PC-3 (cell line): Measurements from ENCODE around the gene TMTC2. TPM values are rescaled to one million over a fixed set of nuclear protein-coding genes. Genes with fewer than 3 reads are reported as not detected.

ENCODE experiments used
- ATAC-seq: fragments of 200-7000 bp; cut with Tn5 transposase; 2 replicates; pipeline ENCODE4 v1.9.1; 2020; ENCODE audit warnings: mild to moderate bottlenecking, moderate library complexity
- BruUV-seq: library from RNA; stranded (reverse); fragments of 400-500 nt; replicated peaks from 2 replicates; lab custom pipeline; 2021; lab: Mats Ljungman, UMichigan
- CTCF ChIA-PET: fragments of 300-600 bp; sonication (Branson Sonifier 250); formaldehyde crosslinking; loops from one replicate; lab custom pipeline; 2022; ENCODE audit warnings: antibody characterized with exemption; lab: Charles Lee
- POLR2A ChIA-PET: fragments of 300-600 bp; sonication (Branson Sonifier 250); formaldehyde crosslinking; loops from one replicate; lab custom pipeline; 2022; ENCODE audit warnings: antibody characterized with exemption; ENCODE audit not compliant: unreplicated experiment; lab: Charles Lee
- DNase-seq: peaks from one replicate; pipeline ENCODE4 v3.0.0-alpha.2; 2015
- H2AFZ ChIP-seq: fragments of 300-600 bp; sonication (generic); 2 replicates; pipeline ENCODE4 v1.6.0; 2016; ENCODE audit warnings: antibody characterized with exemption, low read length
- H3F3A ChIP-seq: fragments of 300-600 bp; sonication (generic); one replicate; pipeline ENCODE4 v1.6.0; 2017; ENCODE audit warnings: antibody characterized with exemption, low read length, control low read depth, mild to moderate bottlenecking; ENCODE audit not compliant: unreplicated experiment
- H3K27ac ChIP-seq: fragments of 300-600 bp; sonication (generic); 2 replicates; pipeline ENCODE4 v1.5.1; 2016; ENCODE audit warnings: mild to moderate bottlenecking, low read length
- H3K27me3 ChIP-seq: fragments of 300-600 bp; sonication (generic); 2 replicates; pipeline ENCODE4 v1.6.1; 2016; ENCODE audit warnings: low read length, mixed read lengths
- H3K36me3 ChIP-seq: fragments of 300-600 bp; sonication (generic); 2 replicates; pipeline ENCODE4 v1.6.1; 2016; ENCODE audit warnings: low read depth, mixed run types, low read length, mixed read lengths
- H3K4me1 ChIP-seq: fragments of 300-600 bp; sonication (generic); 2 replicates; pipeline ENCODE4 v1.5.1; 2016; ENCODE audit warnings: low read length; ENCODE audit not compliant: insufficient read depth
- H3K4me2 ChIP-seq: fragments of 300-600 bp; sonication (generic); 2 replicates; pipeline ENCODE4 v1.6.0; 2016; ENCODE audit warnings: low read length
- H3K4me3 ChIP-seq: fragments of 300-600 bp; sonication (generic); 2 replicates; pipeline ENCODE4 v1.5.1; 2016; ENCODE audit warnings: mild to moderate bottlenecking, low read length, mixed read lengths
- H3K79me2 ChIP-seq: fragments of 300-600 bp; sonication (generic); 2 replicates; pipeline ENCODE4 v1.6.1; 2017; ENCODE audit warnings: low read length, mixed read lengths
- H3K9ac ChIP-seq: fragments of 300-600 bp; sonication (generic); 2 replicates; pipeline ENCODE4 v1.6.0; 2016; ENCODE audit warnings: mild to moderate bottlenecking, low read length
- H3K9me2 ChIP-seq: fragments of 300-600 bp; sonication (generic); replicated peaks from 2 replicates; pipeline ENCODE4 v1.6.1; 2016; ENCODE audit warnings: mixed run types, low read length, mixed read lengths
- H3K9me3 ChIP-seq: fragments of 300-600 bp; sonication (generic); 2 replicates; pipeline ENCODE4 v1.6.1; 2016; ENCODE audit warnings: low read length, mixed read lengths
- H4K20me1 ChIP-seq: fragments of 300-600 bp; sonication (generic); 2 replicates; pipeline ENCODE4 v1.6.1; 2016; ENCODE audit warnings: low read length, mixed read lengths
- CTCF ChIP-seq: fragments of 300-600 bp; sonication (generic); conservative IDR thresholded peaks from 2 replicates; pipeline ENCODE4 v1.5.1; 2017; ENCODE audit warnings: antibody characterized with exemption, low read depth, mild to moderate bottlenecking, low read length
- EZH2 ChIP-seq: fragments of 300-600 bp; sonication (generic); IDR thresholded peaks from one replicate; pipeline ENCODE4 v1.6.1; 2017; ENCODE audit warnings: antibody characterized with exemption, mild to moderate bottlenecking, low read length; ENCODE audit not compliant: unreplicated experiment
- EZH2phosphoT487 ChIP-seq: fragments of 300-600 bp; sonication (generic); IDR thresholded peaks from 2 replicates; pipeline ENCODE4 v1.6.1; 2018; ENCODE audit warnings: mild to moderate bottlenecking, antibody characterized with exemption, low read length, borderline replicate concordance
- intact Hi-C: fragments of 100-400 bp; cut with micrococcal nuclease; formaldehyde crosslinking; loops from 2 replicates; pipeline ENCODE4 v1.9.0; 2023
- total RNA-seq: library from RNA; depleted of rRNA; stranded (reverse); fragments of >200 nt; gene quantifications from 2 replicates; pipeline ENCODE4 v1.2.3, GENCODE V29; 2014

TMTC2 gene
- total RNA-seq, 1 experiment from 2014 or later: 10.7 TPM

- H3K9me2 ChIP-seq: no peaks in the 10 kb centered on the region
- H3K27ac ChIP-seq: no peak overlapping the region
- no peaks in the 10 kb centered on the region for H3K79me2 ChIP-seq
- ATAC-seq (peak; percentile 99), DNase-seq (peak; percentile 86)
- POLR2A ChIA-PET: no interaction called here
- no peak overlapping the region for H3K9ac ChIP-seq
- no peaks in the 10 kb centered on the region for H3K9me3 ChIP-seq
- no peak overlapping the region for H2AFZ ChIP-seq
- H3K4me2 ChIP-seq: peak overlapping the region; percentile 20; the same call in 1 of the 2 replicates
- H3K4me1 ChIP-seq: peaks cover 13% of the 10 kb centered on the region
- TF ChIP-seq CTCF (peak; percentile 29; the same call in 1 of the 2 replicates), EZH2phosphoT487 (no peak)
- H3K4me3 ChIP-seq: no peak overlapping the region
- CTCF ChIA-PET: interaction anchor here (0.6 kb wide), 1 partner anchor 270 kb away, joined by 3 read pairs; no protein-coding TSS in a partner anchor
- H3K27me3 ChIP-seq: no peaks in the 10 kb centered on the region
- no peaks in the 10 kb centered on the region for H3F3A ChIP-seq
- H3K36me3 ChIP-seq: no peaks in the 10 kb centered on the region
- intact Hi-C loops: no loop called here
- no peaks in the 10 kb centered on the region for H4K20me1 ChIP-seq
- no TSS peak for BruUV-seq
These were observed 210.3 kb downstream of the TMTC2 start for GRCh38 chr12:82896979-82897378.

- intact Hi-C loops: no loop called here
- ATAC-seq (no peak), DNase-seq (no peak)
- no peaks in the 10 kb centered on the region for H3K79me2 ChIP-seq
- no peak overlapping the region for H3K4me3 ChIP-seq
- ChIA-PET CTCF (no interaction called here), POLR2A (interaction anchor here (0.5 kb wide), 1 partner anchor 89 kb away, joined by 15 read pairs; no protein-coding TSS in a partner anchor)
- no peak overlapping the region for H3K4me2 ChIP-seq
- H4K20me1 ChIP-seq: no peaks in the 10 kb centered on the region
- H3K27ac ChIP-seq: no peak overlapping the region
- H3K4me1 ChIP-seq: peaks cover 13% of the 10 kb centered on the region
- no peaks in the 10 kb centered on the region for H3K36me3 ChIP-seq
- H3K27me3 ChIP-seq: no peaks in the 10 kb centered on the region
- no TSS peak for BruUV-seq
- H3K9ac ChIP-seq: no peak overlapping the region
- no peaks in the 10 kb centered on the region for H3K9me3 ChIP-seq
- no peak overlapping the region for H2AFZ ChIP-seq
- no peaks in the 10 kb centered on the region for H3F3A ChIP-seq
- no peak for TF ChIP-seq EZH2phosphoT487
- no peak for TF ChIP-seq CTCF
- no peak for TF ChIP-seq EZH2
- no peaks in the 10 kb centered on the region for H3K9me2 ChIP-seq
These were observed 211.7 kb downstream of the TMTC2 start for GRCh38 chr12:82898441-82898840.

- no peaks in the 10 kb centered on the region for H3F3A ChIP-seq
- no peak for ATAC-seq
- H3K4me3 ChIP-seq: no peak overlapping the region
- intact Hi-C loops: no loop called here
- H3K9me3 ChIP-seq: no peaks in the 10 kb centered on the region
- H3K79me2 ChIP-seq: no peaks in the 10 kb centered on the region
- H3K27me3 ChIP-seq: no peaks in the 10 kb centered on the region
- H3K27ac ChIP-seq: no peak overlapping the region
- H3K9ac ChIP-seq: no peak overlapping the region
- DNase-seq: peak; percentile 11
- H3K4me2 ChIP-seq: no peak overlapping the region
- CTCF ChIA-PET: no interaction called here
- H4K20me1 ChIP-seq: no peaks in the 10 kb centered on the region
- no TSS peak for BruUV-seq
- H3K4me1 ChIP-seq: no peaks in the 10 kb centered on the region
- H3K9me2 ChIP-seq: no peaks in the 10 kb centered on the region
- no peak overlapping the region for H2AFZ ChIP-seq
- H3K36me3 ChIP-seq: no peaks in the 10 kb centered on the region
- no peak for TF ChIP-seq EZH2
- POLR2A ChIA-PET: interaction anchor here (0.5 kb wide), 1 partner anchor 29 kb away, joined by 4 read pairs; no protein-coding TSS in a partner anchor
These were observed 217.6 kb downstream of the TMTC2 start for GRCh38 chr12:82904219-82904790.
